HL-60 (cell line): ENCODE data around the gene PLPP3.

Experiments used
- CTCF ChIP-seq: IDR thresholded peaks from one replicate; pipeline ENCODE4 v1.5.1; 2011; ENCODE audit warnings: low read length, control low read depth, inconsistent platforms; ENCODE audit not compliant: insufficient read depth
- POLR2AphosphoS5 ChIP-seq: IDR thresholded peaks from 2 replicates; pipeline ENCODE4 v1.6.1; 2012; ENCODE audit warnings: low read depth
- REST ChIP-seq: IDR thresholded peaks from 2 replicates; pipeline ENCODE4 v1.6.1; 2012; ENCODE audit warnings: low read depth; ENCODE audit not compliant: insufficient replicate concordance

DNA sequence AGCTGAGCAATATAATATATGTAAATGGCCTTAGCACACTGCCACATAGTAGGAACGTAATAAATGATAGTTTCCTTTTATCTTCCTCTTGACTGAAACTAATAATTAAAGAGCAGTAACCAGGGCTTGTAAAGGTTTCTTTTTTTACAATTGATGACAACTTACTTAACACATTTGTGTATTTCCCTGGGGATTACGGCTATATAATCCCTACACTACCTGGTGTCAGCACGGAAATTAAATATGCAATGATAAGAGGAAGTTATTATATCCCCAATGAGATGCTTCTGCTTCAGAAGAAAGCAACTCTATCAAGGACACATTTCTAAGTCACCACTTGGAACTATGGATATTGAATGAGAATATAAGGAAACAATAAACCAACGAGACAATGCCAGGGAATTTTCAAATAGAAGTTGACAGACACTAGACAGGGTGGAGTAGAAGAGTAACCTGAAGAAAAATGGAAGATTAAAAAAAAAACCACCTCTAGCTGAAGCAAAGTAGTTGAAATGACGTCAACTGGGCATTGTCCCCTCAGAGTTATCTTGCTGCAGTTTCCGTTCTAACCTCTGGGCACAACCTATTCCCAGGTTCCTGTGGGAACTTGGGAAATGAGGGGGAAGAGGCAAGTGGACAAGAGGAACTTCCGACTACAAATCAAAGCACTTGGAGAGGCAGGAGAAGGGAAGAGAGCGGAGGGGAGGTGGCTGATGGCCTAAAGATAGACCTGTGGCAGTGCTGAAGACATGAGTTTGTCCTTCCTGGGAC is 66.5 kb downstream of the PLPP3 start:
- no peak for TF ChIP-seq CTCF
- no peak for TF ChIP-seq POLR2AphosphoS5
- no peak for TF ChIP-seq REST
